Right lobe of liver (tissue), 4 donors: ENCODE results near the gene NATD1.

Source experiments
- CTCF ChIP-seq, 4 donors: fragments of 200-600 bp in 3 of 4; fragments of 450-650 bp in 1 of 4; IDR thresholded peaks; one replicate each; pipeline versions ENCODE4 v1.5.1 to v1.8.0; 2016 to 2022; ENCODE audit warnings: antibody characterized with exemption in 4 of 4, mild to moderate bottlenecking in 2 of 4
- POLR2A ChIP-seq: fragments of 450-650 bp; IDR thresholded peaks from one replicate; pipeline ENCODE4 v1.6.1; 2017; ENCODE audit warnings: antibody characterized with exemption, mild to moderate bottlenecking
- donor health status: DM: no; HTN: no; CAD: no.
- donor health status: DM: no; HTN: no; CAD: no.
- donor health status: DM: no; HTN: yes; CAD: no.

GRCh38 chr17:21279198-21279535, 26.0 kb upstream of the NATD1 start:
- no peak for TF ChIP-seq CTCF (IDR thresholded peaks at IDR 0.05)
- no peak for TF ChIP-seq POLR2A
